OCI-LY3 (cell line): ENCODE data around the gene VAV1.

Experiments
- H2AFZ ChIP-seq: fragments of 200-600, 300-600 bp; shearing (Covaris generic); 2 replicates; pipeline ENCODE4 v1.6.0; 2014; ENCODE audit warnings: antibody characterized with exemption, low read depth, low read length
- H3K27ac ChIP-seq: fragments of 200-600, 300-600 bp; sonication (generic); 2 replicates; pipeline ENCODE4 v1.5.1; 2014; ENCODE audit warnings: mild to moderate bottlenecking, low read length, moderate library complexity, mixed read lengths
- H3K27me3 ChIP-seq: fragments of 200-600, 300-600 bp; sonication (generic); 2 replicates; pipeline ENCODE4 v1.6.1; 2014; ENCODE audit warnings: low read depth, low read length, mixed read lengths
- H3K36me3 ChIP-seq: fragments of 200-600, 300-600 bp; sonication (generic); replicated peaks from 2 replicates; pipeline ENCODE3; 2014; ENCODE audit warnings: low read depth, low read length, mixed read lengths
- H3K4me1 ChIP-seq: fragments of 300-600, 200-600 bp; sonication (generic); 2 replicates; pipeline ENCODE4 v1.6.1; 2014; ENCODE audit warnings: low read length, mixed read lengths
- H3K4me2 ChIP-seq: fragments of 200-600, 300-600 bp; sonication (generic); 2 replicates; pipeline ENCODE4 v1.6.1; 2014; ENCODE audit warnings: low read length, mixed read lengths
- H3K4me3 ChIP-seq: fragments of 300-600, 200-600 bp; sonication (generic); 2 replicates; pipeline ENCODE4 v1.5.1; 2014; ENCODE audit warnings: antibody characterized with exemption, mild to moderate bottlenecking, low read length, moderate library complexity
- H3K79me2 ChIP-seq: fragments of 300-600, 200-600 bp; shearing (Covaris generic); 2 replicates; pipeline ENCODE4 v1.6.1; 2014; ENCODE audit warnings: mild to moderate bottlenecking, low read length, mixed read lengths
- H3K9ac ChIP-seq: fragments of 300-600, 200-600 bp; shearing (Covaris generic); 2 replicates; pipeline ENCODE4 v1.6.0; 2014; ENCODE audit warnings: mild to moderate bottlenecking, low read length, moderate library complexity
- H3K9me3 ChIP-seq: fragments of 200-600, 300-600 bp; shearing (Covaris generic); 2 replicates; pipeline ENCODE4 v1.6.1; 2014; ENCODE audit warnings: low read length, mixed read lengths; ENCODE audit not compliant: insufficient read depth
- H4K20me1 ChIP-seq: fragments of 200-600, 300-600 bp; sonication (generic); 2 replicates; pipeline ENCODE4 v1.6.1; 2016; ENCODE audit warnings: low read length, mixed read lengths; ENCODE audit not compliant: insufficient read depth
- CTCF ChIP-seq: fragments of 200-600, 300-600 bp; sonication (generic); IDR thresholded peaks from 2 replicates; pipeline ENCODE4 v1.5.1; 2014; ENCODE audit warnings: antibody characterized with exemption, low read length, low read depth
- EZH2phosphoT487 ChIP-seq: fragments of 200-600 bp; shearing (Covaris generic); IDR thresholded peaks from 2 replicates; pipeline ENCODE4 v1.6.1; 2018; ENCODE audit warnings: antibody characterized with exemption, mixed run types, low read depth

VAV1 gene

GRCh38 chr19:6806488-6806887 is 34.0 kb downstream of the VAV1 start:
- Histone ChIP-seq H3K4me1 (peaks cover 16% of the 10 kb centered on the region), H3K36me3 (peaks cover 17% of the 10 kb centered on the region), H3K4me3 (no peak overlapping the region), H3K27me3 (no peaks in the 10 kb centered on the region), H3K79me2 (peaks cover 53% of the 10 kb centered on the region), H3K27ac (no peak overlapping the region), H3K4me2 (no peak overlapping the region), H3K9me3 (no peaks in the 10 kb centered on the region), H4K20me1 (peaks cover 43% of the 10 kb centered on the region), H3K9ac (no peak overlapping the region), H2AFZ (no peak overlapping the region)
- TF ChIP-seq CTCF = no peak
- TF ChIP-seq EZH2phosphoT487 = no peak

GRCh38 chr19:6807291-6807690 is 34.8 kb downstream of the VAV1 start:
- Histone ChIP-seq H3K36me3 (peaks cover 23% of the 10 kb centered on the region), H3K27ac (no peak overlapping the region), H3K4me2 (no peak overlapping the region), H4K20me1 (peaks cover 50% of the 10 kb centered on the region), H3K4me1 (peaks cover 15% of the 10 kb centered on the region), H3K4me3 (no peak overlapping the region), H2AFZ (no peak overlapping the region), H3K9ac (no peak overlapping the region), H3K79me2 (peaks cover 59% of the 10 kb centered on the region), H3K27me3 (no peaks in the 10 kb centered on the region), H3K9me3 (no peaks in the 10 kb centered on the region)
- TF ChIP-seq EZH2phosphoT487 (no peak), CTCF (no peak)

- H3K79me2 ChIP-seq = peaks cover 58% of the 10 kb centered on the region
- no peaks in the 10 kb centered on the region for H3K27me3 ChIP-seq
- H4K20me1 ChIP-seq = peaks cover 61% of the 10 kb centered on the region
- TF ChIP-seq CTCF = no peak
- TF ChIP-seq EZH2phosphoT487 = no peak
- H3K27ac ChIP-seq = no peak overlapping the region
- H3K9ac ChIP-seq = no peak overlapping the region
- no peak overlapping the region for H3K4me2 ChIP-seq
- no peak overlapping the region for H3K4me3 ChIP-seq
- H3K36me3 ChIP-seq = peaks cover 25% of the 10 kb centered on the region
- no peak overlapping the region for H2AFZ ChIP-seq
- peaks cover 3% of the 10 kb centered on the region for H3K4me1 ChIP-seq
- H3K9me3 ChIP-seq = no peaks in the 10 kb centered on the region
Measured at GRCh38 chr19:6808494-6808893, 36.0 kb downstream of the VAV1 start.

GRCh38 chr19:6809262-6809661 is 36.8 kb downstream of the VAV1 start:
- Histone ChIP-seq H3K4me1 (no peaks in the 10 kb centered on the region), H3K79me2 (peaks cover 53% of the 10 kb centered on the region)

More at GRCh38 chr19:6809262-6809661, 36.8 kb downstream of the VAV1 start:
- no peak overlapping the region for H3K4me2 ChIP-seq
- H3K9ac ChIP-seq = no peak overlapping the region
- H3K4me3 ChIP-seq = no peak overlapping the region
- H4K20me1 ChIP-seq = peaks cover 62% of the 10 kb centered on the region
- H3K27me3 ChIP-seq = no peaks in the 10 kb centered on the region
- H3K9me3 ChIP-seq = no peaks in the 10 kb centered on the region
- H3K27ac ChIP-seq = no peak overlapping the region
- no peak overlapping the region for H2AFZ ChIP-seq
- H3K36me3 ChIP-seq = peaks cover 20% of the 10 kb centered on the region
- TF ChIP-seq EZH2phosphoT487 (no peak), CTCF (no peak)
